HG02588 (cell line): ENCODE measurements around the gene FNBP1.

ENCODE experiments used
- ATAC-seq: cut with Tn5 transposase; IDR thresholded peaks from one replicate; pipeline ENCODE4 v1.9.1; 2021; ENCODE audit warnings: mild to moderate bottlenecking, moderate library complexity; ENCODE audit not compliant: unreplicated experiment

The FNBP1 gene

DNA sequence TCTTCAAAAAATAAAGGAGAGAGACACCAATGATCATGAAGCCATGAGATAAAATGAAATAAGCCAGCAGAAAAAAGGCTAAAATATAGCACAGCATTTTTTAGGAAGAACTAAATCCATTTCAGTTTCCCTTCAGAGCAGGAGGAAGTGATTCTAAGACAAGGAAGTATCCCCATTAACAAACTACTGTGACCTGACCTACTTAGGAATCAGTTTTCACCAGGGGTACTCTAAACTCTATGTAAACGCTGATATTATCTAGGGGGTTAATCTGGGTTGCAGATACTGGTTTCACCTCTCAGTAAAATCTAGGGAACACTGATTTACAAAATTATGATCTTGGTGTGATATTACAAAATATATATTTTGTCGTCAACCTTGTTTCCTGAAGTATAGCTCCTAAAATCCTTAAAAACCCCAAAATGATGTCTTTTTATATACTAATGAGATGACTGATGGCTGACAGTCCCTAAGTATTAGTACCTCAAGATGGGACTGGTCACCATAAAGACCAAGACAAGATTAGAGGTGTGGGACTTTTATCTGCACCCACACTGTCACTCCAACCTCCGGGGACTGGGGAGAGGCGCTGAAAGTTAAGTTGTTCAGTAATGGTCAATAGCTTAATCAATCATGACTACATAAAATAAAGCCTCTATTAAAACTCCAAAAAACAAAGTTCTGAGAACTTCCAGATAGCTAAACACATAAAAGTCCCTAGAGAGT, 2.9 kb upstream of the FNBP1 start:
- ATAC-seq: no peak

- ATAC-seq: no peak
These were observed 950 bp upstream of the FNBP1 start for GRCh38 chr9:130043654-130044623.

DNA sequence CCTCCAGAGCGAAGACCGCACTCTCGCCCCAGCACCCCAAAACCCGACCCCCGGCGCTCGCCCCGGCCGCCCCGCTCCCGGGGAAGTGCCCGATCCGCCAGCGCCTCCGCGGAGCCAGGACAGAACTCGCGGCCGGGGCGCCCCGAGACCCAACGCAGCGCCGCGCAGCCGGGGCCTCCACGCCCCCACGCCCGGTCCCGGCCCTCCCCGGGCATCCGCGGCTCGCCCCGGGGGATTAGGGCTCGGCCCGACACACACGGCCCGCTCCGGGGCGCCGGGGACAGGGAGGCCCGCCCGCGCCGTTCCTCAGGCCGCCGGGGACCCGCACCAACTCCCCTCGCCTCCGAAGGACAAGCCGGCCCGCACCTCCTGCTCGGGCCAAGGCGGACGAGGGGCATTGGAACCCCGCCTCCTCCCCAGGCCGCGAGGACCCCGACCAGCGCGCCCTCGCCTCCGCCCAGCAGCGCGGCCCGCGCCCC, 544 bp downstream of the FNBP1 start:
- peak; percentile 17 for ATAC-seq

- ATAC-seq: no peak
These were observed 1.2 kb downstream of the FNBP1 start for GRCh38 chr9:130041648-130042405.

DNA sequence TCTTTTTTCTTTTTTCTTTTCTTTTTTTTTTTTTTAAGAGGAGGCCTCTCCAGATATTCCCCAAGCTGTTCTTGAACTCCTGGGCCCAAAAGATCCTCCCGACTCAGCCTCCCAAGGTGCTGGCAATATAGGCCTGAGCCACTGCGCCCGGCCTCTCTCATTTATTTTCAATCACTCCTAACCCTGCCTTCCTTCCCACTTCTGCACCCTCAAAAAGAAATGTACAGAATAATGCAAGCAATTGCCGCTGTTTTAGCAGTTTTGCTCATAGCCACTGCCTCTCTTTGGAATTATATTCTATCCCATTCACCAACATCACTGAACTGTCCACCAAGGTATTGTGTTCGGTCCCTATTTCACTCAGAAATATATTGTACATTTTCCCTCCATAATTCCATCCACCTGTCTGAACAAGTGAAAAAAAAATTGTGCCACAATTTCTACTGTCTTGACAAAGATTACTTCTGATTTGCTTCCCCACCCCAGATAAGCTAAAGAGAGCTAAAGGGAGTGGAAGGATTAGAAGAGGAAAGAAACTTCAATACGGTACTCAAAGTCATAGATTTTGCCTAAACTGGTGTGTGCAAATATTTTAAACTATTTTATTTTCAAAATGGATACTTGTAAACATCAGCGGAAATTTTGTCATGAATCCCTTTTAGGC, 1.9 kb downstream of the FNBP1 start:
- no peak for ATAC-seq

GRCh38 chr9:130039528-130040147, 3.4 kb downstream of the FNBP1 start:
- ATAC-seq: no peak

DNA sequence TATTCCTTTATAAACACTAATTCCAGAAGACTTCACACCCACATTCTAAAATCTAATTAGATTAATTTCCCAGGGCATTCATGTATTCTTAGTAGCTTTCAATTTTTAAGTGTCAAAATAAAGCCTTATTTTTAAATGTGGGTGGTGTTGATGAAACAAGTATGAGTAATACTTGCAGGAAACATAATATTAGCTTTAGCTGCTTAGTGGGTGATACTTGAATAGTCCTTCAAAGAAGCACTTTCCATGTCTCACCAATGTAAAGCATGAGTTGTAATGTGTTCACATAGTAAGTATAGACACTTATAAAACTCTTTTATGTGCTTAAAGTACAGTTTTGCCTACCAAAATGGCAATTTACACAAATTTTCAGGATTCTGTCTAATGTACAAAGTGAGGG, 6.9 kb downstream of the FNBP1 start:
- ATAC-seq: no peak

GRCh38 chr9:130034570-130034969, 8.4 kb downstream of the FNBP1 start:
- no peak for ATAC-seq

DNA sequence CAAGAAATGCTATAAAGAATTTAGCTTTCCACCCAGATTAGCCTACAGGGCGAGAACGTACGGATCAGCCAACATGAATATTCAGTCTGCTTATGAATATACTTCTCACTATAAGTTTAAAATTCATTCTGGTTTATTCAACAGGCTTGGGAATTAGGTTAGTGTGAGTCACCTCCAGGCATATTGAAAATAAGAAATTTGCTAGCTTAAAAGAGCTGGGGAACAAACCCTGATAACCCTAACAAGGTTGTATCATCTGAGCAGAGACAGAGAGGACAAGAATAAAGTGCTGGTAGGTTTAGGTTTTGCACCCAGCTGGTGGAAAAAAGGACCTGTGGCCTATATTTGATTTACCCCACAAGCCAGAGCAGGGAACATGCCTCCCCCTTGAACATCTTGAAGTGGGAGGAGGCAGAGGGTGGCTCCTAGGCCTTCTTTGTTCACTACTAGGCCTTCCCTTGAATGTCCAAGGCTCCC, 12.3 kb downstream of the FNBP1 start:
- ATAC-seq: no peak

DNA sequence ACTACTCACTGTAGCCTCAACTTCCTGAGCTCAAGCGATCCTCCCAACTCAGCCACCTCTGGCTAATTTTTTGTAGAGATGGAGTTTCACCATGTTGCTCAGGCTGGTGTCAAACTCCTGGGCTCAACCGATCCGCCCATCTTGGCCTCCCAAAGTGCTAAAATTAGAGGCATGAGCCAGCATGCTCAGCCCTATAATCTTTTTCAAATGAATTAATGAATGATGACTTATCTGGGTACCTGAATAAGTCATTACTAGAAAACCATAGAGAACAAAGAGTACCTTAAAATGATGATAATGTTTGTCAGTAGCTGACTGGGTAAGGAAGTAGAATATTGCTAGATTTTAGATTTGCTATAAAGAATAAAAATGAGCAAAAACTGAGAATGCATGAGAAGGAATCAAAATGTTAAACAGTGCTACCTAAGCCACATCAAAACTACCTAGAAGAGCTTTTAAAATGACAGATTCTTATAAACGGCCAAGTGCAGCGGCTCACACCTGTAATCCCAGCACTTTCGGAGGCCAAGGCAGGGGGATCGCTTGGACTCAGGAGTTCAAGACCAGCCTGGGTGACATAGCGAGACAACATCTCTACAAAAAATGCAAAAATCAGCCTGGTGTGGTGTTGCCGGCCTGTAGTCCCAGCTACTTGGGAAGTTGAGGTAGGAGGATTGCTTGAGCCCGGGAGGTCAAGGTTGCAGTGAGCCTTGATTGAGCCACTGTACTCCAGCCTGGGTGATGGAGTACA, 13.6 kb downstream of the FNBP1 start:
- ATAC-seq: no peak

DNA sequence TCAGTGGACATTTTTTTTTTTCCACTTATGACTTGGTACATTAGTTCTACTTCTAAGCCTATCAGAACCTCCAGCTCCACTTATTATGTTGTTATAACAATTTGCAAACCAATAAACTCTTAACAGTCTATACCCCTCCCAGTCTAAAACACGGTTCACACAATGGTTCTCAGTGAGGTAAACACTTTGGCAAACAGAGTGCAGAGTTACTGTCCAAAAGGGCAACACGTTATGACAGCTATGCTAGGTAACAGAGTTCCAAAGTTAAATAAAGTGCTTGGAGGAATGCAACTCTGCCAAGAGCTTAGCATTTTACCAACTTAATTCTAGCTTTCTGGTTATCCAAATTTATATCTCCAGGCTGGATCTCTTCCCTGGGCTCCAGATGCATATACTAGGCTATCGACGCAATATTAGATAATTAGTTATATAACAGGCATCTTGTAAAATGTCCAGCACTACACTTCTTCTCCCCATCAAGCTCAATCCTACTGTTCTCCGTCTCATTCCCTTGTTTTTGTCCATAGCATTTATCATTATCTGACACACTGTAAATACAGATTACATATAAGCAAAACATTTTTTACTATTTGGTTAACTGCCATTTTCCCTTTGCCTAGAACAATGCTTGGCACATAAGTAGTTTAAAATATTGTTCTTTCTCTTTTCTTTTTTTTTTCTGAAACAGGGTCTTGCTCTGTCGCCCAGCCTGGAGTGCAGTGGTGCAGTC, 14.3 kb downstream of the FNBP1 start:
- no peak for ATAC-seq

DNA sequence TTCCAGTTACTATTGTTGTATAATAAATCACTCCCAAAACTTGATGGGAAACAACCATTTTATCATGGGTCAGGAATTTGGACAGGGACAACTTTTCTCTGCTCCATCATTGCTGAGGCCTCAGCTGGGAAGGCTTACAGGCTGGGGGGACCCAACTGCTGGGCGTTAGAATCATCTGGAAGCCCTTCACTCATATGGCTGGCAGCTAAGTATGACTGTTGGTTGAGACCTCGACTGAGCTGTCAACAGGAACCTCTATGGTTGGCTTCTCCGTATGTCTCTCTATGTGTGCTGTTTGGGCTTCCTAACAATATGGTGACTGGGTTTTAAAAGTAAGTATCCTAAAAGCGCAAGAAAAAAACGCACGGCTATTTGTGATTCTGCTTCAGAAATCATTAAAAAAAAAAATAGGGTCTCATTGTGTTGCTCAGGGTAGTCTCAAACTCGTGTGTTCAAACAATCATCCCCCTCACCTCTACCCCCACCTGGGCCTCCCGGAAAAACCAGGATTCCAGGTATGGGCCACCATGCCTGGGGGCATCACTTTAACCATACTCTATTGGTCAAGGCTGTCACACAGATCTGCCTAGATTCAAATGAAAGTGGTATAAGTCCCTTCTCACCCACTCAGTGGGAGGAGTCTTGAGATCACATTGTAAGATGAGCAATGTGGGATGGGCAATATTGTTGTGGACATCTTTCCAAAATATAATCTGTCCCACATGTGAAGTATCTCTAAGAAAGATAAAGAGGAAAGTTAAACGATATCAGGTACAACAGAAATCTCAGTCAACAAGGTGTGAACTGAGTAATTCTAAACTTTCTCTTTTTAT, 15.2 kb downstream of the FNBP1 start:
- ATAC-seq: no peak

DNA sequence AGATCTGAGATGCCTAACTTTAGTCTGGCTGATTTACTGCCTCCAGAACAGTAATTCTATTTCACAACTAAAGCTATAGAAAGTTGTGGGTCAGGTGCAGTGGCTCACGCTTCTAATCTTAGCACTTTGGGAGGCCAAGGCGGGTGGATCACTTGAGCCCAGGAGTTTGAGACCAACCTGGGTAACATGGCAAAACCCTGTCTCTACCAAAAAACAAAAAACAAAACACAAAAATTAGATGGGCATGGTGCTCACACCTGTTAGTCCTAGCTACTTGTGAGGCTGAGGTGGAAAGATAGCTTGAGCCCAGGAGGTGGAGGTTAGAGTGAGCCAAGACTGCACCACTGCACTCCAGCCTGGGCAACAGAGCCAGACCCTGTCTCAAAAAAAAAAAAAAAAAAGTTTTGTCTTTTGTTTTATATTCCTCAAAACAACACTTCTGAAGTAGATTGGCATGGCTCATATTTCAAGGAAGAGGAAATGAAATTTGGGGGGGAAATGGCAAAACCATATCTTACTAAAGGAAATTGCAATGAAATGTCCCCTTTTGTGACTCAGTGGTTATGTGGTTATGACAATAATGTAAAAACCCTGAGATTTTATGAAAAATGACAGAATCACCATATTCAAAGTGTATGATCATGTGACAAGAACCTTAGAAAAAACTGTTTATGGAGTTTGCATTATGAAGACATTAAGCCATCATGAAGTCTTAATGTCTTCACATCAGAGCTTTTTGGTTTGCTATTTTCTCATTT, 16.2 kb downstream of the FNBP1 start:
- ATAC-seq: no peak

DNA sequence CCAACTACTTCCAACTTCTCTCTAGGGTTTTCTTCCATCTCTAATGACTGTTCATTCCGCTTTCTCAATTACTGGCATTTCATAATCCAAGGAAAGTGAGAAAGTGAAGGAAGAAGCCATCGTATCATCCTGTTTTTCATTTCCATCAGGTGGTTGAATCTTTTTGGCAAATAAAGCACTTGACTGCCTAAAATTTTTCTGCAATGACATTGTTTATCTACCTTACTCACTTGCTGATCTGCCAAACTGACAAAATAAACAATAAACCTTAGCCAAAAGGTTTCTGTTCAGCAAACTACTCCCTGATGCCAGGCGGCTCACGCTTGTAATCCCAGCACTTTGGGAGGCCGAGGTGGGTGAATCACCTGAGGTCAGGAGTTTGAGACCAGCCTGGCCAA, 18.4 kb downstream of the FNBP1 start:
- ATAC-seq: no peak

- no peak for ATAC-seq
These were observed 18.9 kb downstream of the FNBP1 start for GRCh38 chr9:130023994-130024596.

GRCh38 chr9:130023144-130023787, 19.7 kb downstream of the FNBP1 start:
- peak; percentile 39 for ATAC-seq
